ENCODE results near the gene TOX2. TPM values are rescaled to one million over a fixed set of nuclear protein-coding genes. Genes with fewer than 3 reads are reported as not detected.

The TOX2 gene
- total RNA-seq, 1 donor, result 1.1 TPM

GRCh38 chr20:43937591-43937990, 22.9 kb downstream of the TOX2 start:
- Histone ChIP-seq H3K79me2 (ENCODE audit: insufficient read depth, low read length) (no peaks in the 10 kb centered on the region), H3K9me3 (ENCODE audit: low read depth, low read length) (no peaks in the 10 kb centered on the region), H3K4me3 (ENCODE audit: insufficient read depth, low read length) (no peak overlapping the region), H3K4me2 (ENCODE audit: insufficient read depth, low read length) (peak overlapping the region; percentile 13), H2AFZ (ENCODE audit: low read length) (no peak overlapping the region), H3K36me3 (ENCODE audit: insufficient read depth, low read length) (no peaks in the 10 kb centered on the region), H3K4me1 (ENCODE audit: insufficient read depth, low read length) (peaks cover 45% of the 10 kb centered on the region), H4K20me1 (ENCODE audit: insufficient read depth, low read length) (peaks cover 3% of the 10 kb centered on the region), H3K27me3 (ENCODE audit: insufficient read depth, low read length) (no peaks in the 10 kb centered on the region), H3K27ac (ENCODE audit: low read depth, low read length) (peak overlapping the region; percentile 11)
- no peak for TF ChIP-seq CTCF (IDR thresholded peaks at IDR 0.05; ENCODE audit: extremely low read depth, low read depth, low read length)
- no peak for DNase-seq (ENCODE audit: insufficient read length, low spot score, missing footprints)

GRCh38 chr20:43938017-43938655, 23.5 kb downstream of the TOX2 start:
- H3K27ac ChIP-seq (ENCODE audit: low read depth, low read length), result peak overlapping the region; percentile 11
- H3K4me2 ChIP-seq (ENCODE audit: insufficient read depth, low read length), result peak overlapping the region; percentile 13
- peaks cover 3% of the 10 kb centered on the region for H4K20me1 ChIP-seq (ENCODE audit: insufficient read depth, low read length)
- peaks cover 50% of the 10 kb centered on the region for H3K4me1 ChIP-seq (ENCODE audit: insufficient read depth, low read length)
- no peak for DNase-seq (ENCODE audit: insufficient read length, low spot score, missing footprints)
- H3K4me3 ChIP-seq (ENCODE audit: insufficient read depth, low read length), result no peak overlapping the region
- H3K27me3 ChIP-seq (ENCODE audit: insufficient read depth, low read length), result no peaks in the 10 kb centered on the region
- H2AFZ ChIP-seq (ENCODE audit: low read length), result no peak overlapping the region
- no peaks in the 10 kb centered on the region for H3K9me3 ChIP-seq (ENCODE audit: low read depth, low read length)
- no peak for TF ChIP-seq CTCF (IDR thresholded peaks at IDR 0.05; ENCODE audit: extremely low read depth, low read depth, low read length)
- H3K79me2 ChIP-seq (ENCODE audit: insufficient read depth, low read length), result no peaks in the 10 kb centered on the region
- no peaks in the 10 kb centered on the region for H3K36me3 ChIP-seq (ENCODE audit: insufficient read depth, low read length)

GRCh38 chr20:43938932-43939761, 24.5 kb downstream of the TOX2 start:
- H3K4me3 ChIP-seq (ENCODE audit: insufficient read depth, low read length), result no peak overlapping the region
- H3K27ac ChIP-seq (ENCODE audit: low read depth, low read length), result peak overlapping the region; percentile 72
- no peaks in the 10 kb centered on the region for H3K9me3 ChIP-seq (ENCODE audit: low read depth, low read length)
- DNase-seq (ENCODE audit: insufficient read length, low spot score, missing footprints), result peak; percentile 93
- peaks cover 51% of the 10 kb centered on the region for H3K4me1 ChIP-seq (ENCODE audit: insufficient read depth, low read length)
- H2AFZ ChIP-seq (ENCODE audit: low read length), result no peak overlapping the region
- TF ChIP-seq CTCF (IDR thresholded peaks at IDR 0.05; ENCODE audit: extremely low read depth, low read depth, low read length), result no peak
- H3K4me2 ChIP-seq (ENCODE audit: insufficient read depth, low read length), result peak overlapping the region; percentile 46
- H3K79me2 ChIP-seq (ENCODE audit: insufficient read depth, low read length), result no peaks in the 10 kb centered on the region
- no peaks in the 10 kb centered on the region for H3K36me3 ChIP-seq (ENCODE audit: insufficient read depth, low read length)
- peaks cover 3% of the 10 kb centered on the region for H4K20me1 ChIP-seq (ENCODE audit: insufficient read depth, low read length)
- H3K27me3 ChIP-seq (ENCODE audit: insufficient read depth, low read length), result no peaks in the 10 kb centered on the region

- H3K79me2 ChIP-seq (ENCODE audit: insufficient read depth, low read length), result no peaks in the 10 kb centered on the region
- H3K27ac ChIP-seq (ENCODE audit: low read depth, low read length), result peak overlapping the region; percentile 72
- H3K4me3 ChIP-seq (ENCODE audit: insufficient read depth, low read length), result no peak overlapping the region
- H2AFZ ChIP-seq (ENCODE audit: low read length), result no peak overlapping the region
- no peaks in the 10 kb centered on the region for H3K27me3 ChIP-seq (ENCODE audit: insufficient read depth, low read length)
- H3K9me3 ChIP-seq (ENCODE audit: low read depth, low read length), result no peaks in the 10 kb centered on the region
- H3K36me3 ChIP-seq (ENCODE audit: insufficient read depth, low read length), result no peaks in the 10 kb centered on the region
- peak overlapping the region; percentile 46 for H3K4me2 ChIP-seq (ENCODE audit: insufficient read depth, low read length)
- no peak for TF ChIP-seq CTCF (IDR thresholded peaks at IDR 0.05; ENCODE audit: extremely low read depth, low read depth, low read length)
- no peak for DNase-seq (ENCODE audit: insufficient read length, low spot score, missing footprints)
- peaks cover 3% of the 10 kb centered on the region for H4K20me1 ChIP-seq (ENCODE audit: insufficient read depth, low read length)
- H3K4me1 ChIP-seq (ENCODE audit: insufficient read depth, low read length), result peaks cover 51% of the 10 kb centered on the region
Measured at GRCh38 chr20:43939762-43940121, 25.1 kb downstream of the TOX2 start.
